HEK293T (cell line): ENCODE measurements around the gene CCDC175.

Experiments used
- CTCF ChIA-PET: fragments of 350-600 bp; formaldehyde crosslinking; extraction: SDS; loops from one replicate; lab custom pipeline; 2021; ENCODE audit warnings: antibody characterized with exemption, inconsistent platforms; lab: Yijun Ruan, JAX
- POLR2A ChIA-PET: fragments of 350-600 bp; formaldehyde crosslinking; extraction: SDS; loops from one replicate; lab custom pipeline; 2020; ENCODE audit warnings: antibody characterized with exemption, inconsistent platforms; lab: Yijun Ruan, JAX
- DNase-seq: peaks from one replicate; pipeline ENCODE4 v3.0.0; 2012; ENCODE audit warnings: mixed read lengths; ENCODE audit errors: extremely low spot score
- ARNT ChIP-seq: fragments of 450-650 bp; IDR thresholded peaks from 2 replicates; pipeline ENCODE4 v1.6.1; 2017; ENCODE audit warnings: mild to moderate bottlenecking
- BHLHE40 ChIP-seq: fragments of 450-650 bp; IDR thresholded peaks from 2 replicates; pipeline ENCODE4 v1.6.1; 2016; ENCODE audit warnings: mild to moderate bottlenecking, moderate library complexity, borderline replicate concordance
- CTBP1 ChIP-seq: fragments of 450-650 bp; IDR thresholded peaks from 2 replicates; pipeline ENCODE4 v1.6.1; 2016; ENCODE audit warnings: borderline replicate concordance
- ELF4 ChIP-seq: fragments of 450-650 bp; IDR thresholded peaks from 2 replicates; pipeline ENCODE4 v1.6.1; 2017; ENCODE audit warnings: antibody characterized with exemption
- FOXA1 ChIP-seq: fragments of 450-650 bp; IDR thresholded peaks from 2 replicates; pipeline ENCODE4 v1.6.1; 2016; ENCODE audit warnings: mild to moderate bottlenecking
- FOXK2 ChIP-seq: fragments of 450-650 bp; IDR thresholded peaks from 2 replicates; pipeline ENCODE4 v1.6.1; 2016; ENCODE audit warnings: mild to moderate bottlenecking
- FOXM1 ChIP-seq: fragments of 450-650 bp; IDR thresholded peaks from 2 replicates; pipeline ENCODE4 v1.6.1; 2017; ENCODE audit warnings: mild to moderate bottlenecking, borderline replicate concordance
- HDGF ChIP-seq: fragments of 450-650 bp; IDR thresholded peaks from 2 replicates; pipeline ENCODE4 v1.6.1; 2017; ENCODE audit warnings: antibody characterized with exemption, borderline replicate concordance
- L3MBTL2 ChIP-seq: fragments of 450-650 bp; conservative IDR thresholded peaks from 2 replicates; pipeline ENCODE4 v1.6.1; 2016; ENCODE audit warnings: mild to moderate bottlenecking
- LEF1 ChIP-seq: fragments of 450-650 bp; IDR thresholded peaks from 2 replicates; pipeline ENCODE4 v1.6.1; 2017; ENCODE audit warnings: mild to moderate bottlenecking, borderline replicate concordance
- NFRKB ChIP-seq: fragments of 450-650 bp; IDR thresholded peaks from 2 replicates; pipeline ENCODE4 v1.6.1; 2016; ENCODE audit warnings: mild to moderate bottlenecking, moderate library complexity
- PKNOX1 ChIP-seq: fragments of 450-650 bp; IDR thresholded peaks from 2 replicates; pipeline ENCODE4 v1.6.1; 2016
- SP1 ChIP-seq: fragments of 450-650 bp; IDR thresholded peaks from 2 replicates; pipeline ENCODE4 v1.6.1; 2017
- SUZ12 ChIP-seq: fragments of 450-650 bp; IDR thresholded peaks from 2 replicates; pipeline ENCODE4 v1.6.1; 2016; ENCODE audit warnings: mild to moderate bottlenecking
- TARDBP ChIP-seq: fragments of 450-650 bp; IDR thresholded peaks from 2 replicates; pipeline ENCODE4 v1.6.1; 2016
- ZNF384 ChIP-seq: fragments of 450-650 bp; IDR thresholded peaks from 2 replicates; pipeline ENCODE4 v1.6.1; 2016

Gene CCDC175

GRCh38 chr14:59511916-59512575 lies 64.6 kb downstream of the CCDC175 start:
- ChIA-PET POLR2A (no interaction called here), CTCF (interaction anchor here (0.6 to 2.6 kb wide), 14 partner anchors 9 to 1040 kb away, joined by 3 to 23 read pairs (median 4); partner anchors contain the start of gene CCDC175)
- TF ChIP-seq ELF4 (no peak), FOXK2 (no peak), FOXM1 (no peak), PKNOX1 (no peak)
- peak; percentile 68 for DNase-seq

GRCh38 chr14:59510966-59511365 lies 65.6 kb downstream of the CCDC175 start:
- TF ChIP-seq PKNOX1 (no peak), LEF1 (no peak), HDGF (no peak), L3MBTL2 (no peak)
- CTCF ChIA-PET, result interaction anchor here (2.6 kb wide), 1 partner anchor 66 kb away, joined by 23 read pairs; the partner anchor contains the start of gene CCDC175
- no peak for DNase-seq
- POLR2A ChIA-PET, result no interaction called here

GRCh38 chr14:59510001-59510400 lies 66.6 kb downstream of the CCDC175 start:
- CTCF ChIA-PET, result interaction anchor here (1.9 kb wide), 1 partner anchor 67 kb away, joined by 8 read pairs; the partner anchor contains the start of gene CCDC175
- POLR2A ChIA-PET, result no interaction called here
- TF ChIP-seq BHLHE40 (no peak), ZNF384 (no peak), FOXA1 (no peak), SP1 (no peak), SUZ12 (no peak), ARNT (no peak), NFRKB (no peak), ELF4 (no peak), CTBP1 (no peak), FOXM1 (no peak), PKNOX1 (no peak), TARDBP (no peak), HDGF (no peak), L3MBTL2 (no peak)
- no peak for DNase-seq

GRCh38 chr14:59509101-59509500 lies 67.5 kb downstream of the CCDC175 start:
- CTCF ChIA-PET, result interaction anchor here (1.9 kb wide), 1 partner anchor 68 kb away, joined by 8 read pairs; the partner anchor contains the start of gene CCDC175
- no peak for TF ChIP-seq SUZ12
- TF ChIP-seq PKNOX1, result no peak
- no peak for TF ChIP-seq TARDBP
- no peak for TF ChIP-seq ELF4
- TF ChIP-seq ARNT, result no peak
- no peak for TF ChIP-seq BHLHE40
- TF ChIP-seq HDGF, result no peak
- no peak for TF ChIP-seq FOXM1
- no peak for TF ChIP-seq CTBP1
- TF ChIP-seq FOXK2, result no peak
- TF ChIP-seq SP1, result no peak
- no peak for TF ChIP-seq ZNF384
- TF ChIP-seq NFRKB, result no peak
- no peak for TF ChIP-seq FOXA1
- no peak for TF ChIP-seq LEF1
- TF ChIP-seq L3MBTL2, result no peak
- DNase-seq, result no peak
- POLR2A ChIA-PET, result no interaction called here

- ChIA-PET CTCF (interaction anchor here (0.5 to 2.1 kb wide), 13 partner anchors 33 to 712 kb away, joined by 3 to 56 read pairs (median 6); partner anchors contain the start of genes CCDC175 and DHRS7), POLR2A (interaction anchor here (1.0 to 1.1 kb wide), 2 partner anchors 23 to 69 kb away, joined by 4 read pairs; partner anchors contain the start of genes CCDC175, JKAMP and L3HYPDH)
- no peak for DNase-seq
- no peak for TF ChIP-seq NFRKB
- TF ChIP-seq ZNF384, result no peak
- no peak for TF ChIP-seq FOXM1
- TF ChIP-seq ARNT, result no peak
- TF ChIP-seq SUZ12, result no peak
- TF ChIP-seq HDGF, result no peak
- no peak for TF ChIP-seq L3MBTL2
- TF ChIP-seq ELF4, result no peak
- TF ChIP-seq FOXA1, result no peak
- TF ChIP-seq TARDBP, result no peak
- no peak for TF ChIP-seq PKNOX1
- TF ChIP-seq FOXK2, result no peak
These were observed 68.9 kb downstream of the CCDC175 start for GRCh38 chr14:59507752-59508103.
